ENCODE measurements around the gene PLTP. TPM values are rescaled to one million over a fixed set of nuclear protein-coding genes. Genes with fewer than 3 reads are reported as not detected.
A peak's percentile ranks its signal among the peaks of the same experiment; 100 is the strongest.

The PLTP gene
- total and polyA plus RNA-seq, 2 of the 13 experiments (the other 11 are each of a cell fraction or from before 2014, with no cell fraction given), result 16.9 to 28.6 TPM

DNA sequence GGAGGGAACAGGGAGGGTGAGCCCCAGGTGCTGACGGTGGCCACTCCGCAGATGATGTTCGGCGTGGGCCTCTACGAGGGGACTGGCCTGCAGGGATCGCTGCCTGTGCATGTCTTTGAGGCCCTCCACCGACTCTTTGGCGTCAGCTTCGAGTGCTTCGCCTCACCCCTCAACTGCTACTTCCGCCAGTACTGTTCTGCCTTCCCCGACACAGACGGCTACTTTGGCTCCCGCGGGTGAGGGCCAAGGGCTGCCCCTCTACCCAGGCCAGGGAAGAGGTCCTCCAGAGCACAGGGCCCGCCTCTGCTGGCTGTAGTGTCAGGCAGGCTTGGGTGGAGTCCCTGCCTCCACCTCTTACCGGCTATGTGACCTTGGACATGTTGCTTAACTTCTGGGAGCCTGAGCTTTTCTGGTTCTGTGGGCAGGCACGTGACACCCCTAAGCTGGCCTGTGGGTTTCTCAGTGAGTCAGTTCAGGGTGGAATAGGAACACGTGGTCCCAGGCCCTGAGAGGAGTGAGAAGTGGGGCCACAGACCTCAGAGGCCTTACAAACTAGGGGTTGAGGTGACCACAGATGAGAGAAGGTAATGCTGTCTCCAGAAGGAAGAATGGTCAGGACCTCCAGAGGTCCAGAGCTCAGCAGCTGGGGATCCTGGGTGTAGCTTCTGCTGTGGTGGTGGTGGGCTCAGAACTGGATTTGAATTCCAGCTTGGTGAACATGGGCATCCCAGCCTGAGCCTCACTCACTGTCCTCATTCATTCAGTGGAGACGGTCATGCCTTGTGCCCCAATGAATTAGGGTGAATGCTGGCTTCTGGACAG is 34.4 kb upstream of the PLTP start (continued):
- TF ChIP-seq, protein P1, sequence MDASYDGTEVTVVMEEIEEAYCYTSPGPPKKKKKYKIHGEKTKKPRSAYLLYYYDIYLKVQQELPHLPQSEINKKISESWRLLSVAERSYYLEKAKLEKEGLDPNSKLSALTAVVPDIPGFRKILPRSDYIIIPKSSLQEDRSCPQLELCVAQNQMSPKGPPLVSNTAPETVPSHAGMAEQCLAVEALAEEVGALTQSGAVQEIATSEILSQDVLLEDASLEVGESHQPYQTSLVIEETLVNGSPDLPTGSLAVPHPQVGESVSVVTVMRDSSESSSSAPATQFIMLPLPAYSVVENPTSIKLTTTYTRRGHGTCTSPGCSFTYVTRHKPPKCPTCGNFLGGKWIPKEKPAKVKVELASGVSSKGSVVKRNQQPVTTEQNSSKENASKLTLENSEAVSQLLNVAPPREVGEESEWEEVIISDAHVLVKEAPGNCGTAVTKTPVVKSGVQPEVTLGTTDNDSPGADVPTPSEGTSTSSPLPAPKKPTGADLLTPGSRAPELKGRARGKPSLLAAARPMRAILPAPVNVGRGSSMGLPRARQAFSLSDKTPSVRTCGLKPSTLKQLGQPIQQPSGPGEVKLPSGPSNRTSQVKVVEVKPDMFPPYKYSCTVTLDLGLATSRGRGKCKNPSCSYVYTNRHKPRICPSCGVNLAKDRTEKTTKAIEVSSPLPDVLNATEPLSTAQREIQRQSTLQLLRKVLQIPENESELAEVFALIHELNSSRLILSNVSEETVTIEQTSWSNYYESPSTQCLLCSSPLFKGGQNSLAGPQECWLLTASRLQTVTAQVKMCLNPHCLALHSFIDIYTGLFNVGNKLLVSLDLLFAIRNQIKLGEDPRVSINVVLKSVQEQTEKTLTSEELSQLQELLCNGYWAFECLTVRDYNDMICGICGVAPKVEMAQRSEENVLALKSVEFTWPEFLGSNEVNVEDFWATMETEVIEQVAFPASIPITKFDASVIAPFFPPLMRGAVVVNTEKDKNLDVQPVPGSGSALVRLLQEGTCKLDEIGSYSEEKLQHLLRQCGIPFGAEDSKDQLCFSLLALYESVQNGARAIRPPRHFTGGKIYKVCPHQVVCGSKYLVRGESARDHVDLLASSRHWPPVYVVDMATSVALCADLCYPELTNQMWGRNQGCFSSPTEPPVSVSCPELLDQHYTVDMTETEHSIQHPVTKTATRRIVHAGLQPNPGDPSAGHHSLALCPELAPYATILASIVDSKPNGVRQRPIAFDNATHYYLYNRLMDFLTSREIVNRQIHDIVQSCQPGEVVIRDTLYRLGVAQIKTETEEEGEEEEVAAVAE (CRISPR knock-in tag; IDR thresholded peaks at IDR 0.05; ENCODE audit: borderline replicate concordance), result peak; percentile 95
- TF ChIP-seq SIN3B (IDR thresholded peaks at IDR 0.05; ENCODE audit: low read length), result 0 out of 2 replicates have a peak, but pooled peaks have one; percentile 51
- TF ChIP-seq MLLT10 (CRISPR knock-in tag; IDR thresholded peaks at IDR 0.05), result no peak
- peak; percentile 83; the same call in 1 of the 2 replicates for TF ChIP-seq ZNF792 (CRISPR knock-in tag; IDR thresholded peaks at IDR 0.05)
- peak; percentile 92; the same call in 1 of the 2 replicates for TF ChIP-seq ERF (CRISPR knock-in tag; IDR thresholded peaks at IDR 0.05)
- TF ChIP-seq ZFP37 (CRISPR knock-in tag; IDR thresholded peaks at IDR 0.05; ENCODE audit: borderline replicate concordance), result peak; percentile 96; the same call in 1 of the 2 replicates
- no peak for TF ChIP-seq ELF4 (CRISPR knock-in tag; IDR thresholded peaks at IDR 0.05; ENCODE audit: borderline replicate concordance)
- TF ChIP-seq ZNF101 (CRISPR knock-in tag; IDR thresholded peaks at IDR 0.05; ENCODE audit: borderline replicate concordance, low read depth), result no peak
- no peak for TF ChIP-seq RFXANK (CRISPR knock-in tag; IDR thresholded peaks at IDR 0.05)
- TF ChIP-seq KLF12 (CRISPR knock-in tag; IDR thresholded peaks at IDR 0.05; ENCODE audit: borderline replicate concordance), result peak; percentile 95
- TF ChIP-seq, protein P2, sequence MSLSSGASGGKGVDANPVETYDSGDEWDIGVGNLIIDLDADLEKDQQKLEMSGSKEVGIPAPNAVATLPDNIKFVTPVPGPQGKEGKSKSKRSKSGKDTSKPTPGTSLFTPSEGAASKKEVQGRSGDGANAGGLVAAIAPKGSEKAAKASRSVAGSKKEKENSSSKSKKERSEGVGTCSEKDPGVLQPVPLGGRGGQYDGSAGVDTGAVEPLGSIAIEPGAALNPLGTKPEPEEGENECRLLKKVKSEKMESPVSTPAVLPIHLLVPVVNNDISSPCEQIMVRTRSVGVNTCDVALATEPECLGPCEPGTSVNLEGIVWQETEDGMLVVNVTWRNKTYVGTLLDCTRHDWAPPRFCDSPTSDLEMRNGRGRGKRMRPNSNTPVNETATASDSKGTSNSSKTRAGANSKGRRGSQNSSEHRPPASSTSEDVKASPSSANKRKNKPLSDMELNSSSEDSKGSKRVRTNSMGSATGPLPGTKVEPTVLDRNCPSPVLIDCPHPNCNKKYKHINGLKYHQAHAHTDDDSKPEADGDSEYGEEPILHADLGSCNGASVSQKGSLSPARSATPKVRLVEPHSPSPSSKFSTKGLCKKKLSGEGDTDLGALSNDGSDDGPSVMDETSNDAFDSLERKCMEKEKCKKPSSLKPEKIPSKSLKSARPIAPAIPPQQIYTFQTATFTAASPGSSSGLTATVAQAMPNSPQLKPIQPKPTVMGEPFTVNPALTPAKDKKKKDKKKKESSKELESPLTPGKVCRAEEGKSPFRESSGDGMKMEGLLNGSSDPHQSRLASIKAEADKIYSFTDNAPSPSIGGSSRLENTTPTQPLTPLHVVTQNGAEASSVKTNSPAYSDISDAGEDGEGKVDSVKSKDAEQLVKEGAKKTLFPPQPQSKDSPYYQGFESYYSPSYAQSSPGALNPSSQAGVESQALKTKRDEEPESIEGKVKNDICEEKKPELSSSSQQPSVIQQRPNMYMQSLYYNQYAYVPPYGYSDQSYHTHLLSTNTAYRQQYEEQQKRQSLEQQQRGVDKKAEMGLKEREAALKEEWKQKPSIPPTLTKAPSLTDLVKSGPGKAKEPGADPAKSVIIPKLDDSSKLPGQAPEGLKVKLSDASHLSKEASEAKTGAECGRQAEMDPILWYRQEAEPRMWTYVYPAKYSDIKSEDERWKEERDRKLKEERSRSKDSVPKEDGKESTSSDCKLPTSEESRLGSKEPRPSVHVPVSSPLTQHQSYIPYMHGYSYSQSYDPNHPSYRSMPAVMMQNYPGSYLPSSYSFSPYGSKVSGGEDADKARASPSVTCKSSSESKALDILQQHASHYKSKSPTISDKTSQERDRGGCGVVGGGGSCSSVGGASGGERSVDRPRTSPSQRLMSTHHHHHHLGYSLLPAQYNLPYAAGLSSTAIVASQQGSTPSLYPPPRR (CRISPR knock-in tag; IDR thresholded peaks at IDR 0.05; ENCODE audit: borderline replicate concordance), result peak; percentile 85; the same call in 1 of the 2 replicates
- TF ChIP-seq, protein P3, sequence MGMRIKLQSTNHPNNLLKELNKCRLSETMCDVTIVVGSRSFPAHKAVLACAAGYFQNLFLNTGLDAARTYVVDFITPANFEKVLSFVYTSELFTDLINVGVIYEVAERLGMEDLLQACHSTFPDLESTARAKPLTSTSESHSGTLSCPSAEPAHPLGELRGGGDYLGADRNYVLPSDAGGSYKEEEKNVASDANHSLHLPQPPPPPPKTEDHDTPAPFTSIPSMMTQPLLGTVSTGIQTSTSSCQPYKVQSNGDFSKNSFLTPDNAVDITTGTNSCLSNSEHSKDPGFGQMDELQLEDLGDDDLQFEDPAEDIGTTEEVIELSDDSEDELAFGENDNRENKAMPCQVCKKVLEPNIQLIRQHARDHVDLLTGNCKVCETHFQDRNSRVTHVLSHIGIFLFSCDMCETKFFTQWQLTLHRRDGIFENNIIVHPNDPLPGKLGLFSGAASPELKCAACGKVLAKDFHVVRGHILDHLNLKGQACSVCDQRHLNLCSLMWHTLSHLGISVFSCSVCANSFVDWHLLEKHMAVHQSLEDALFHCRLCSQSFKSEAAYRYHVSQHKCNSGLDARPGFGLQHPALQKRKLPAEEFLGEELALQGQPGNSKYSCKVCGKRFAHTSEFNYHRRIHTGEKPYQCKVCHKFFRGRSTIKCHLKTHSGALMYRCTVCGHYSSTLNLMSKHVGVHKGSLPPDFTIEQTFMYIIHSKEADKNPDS (CRISPR knock-in tag; IDR thresholded peaks at IDR 0.05), result no peak
- TF ChIP-seq MYNN (CRISPR knock-in tag; IDR thresholded peaks at IDR 0.05; ENCODE audit: low read depth), result peak; percentile 93; the same call in 1 of the 2 replicates
- TF ChIP-seq ZSCAN31 (CRISPR knock-in tag; IDR thresholded peaks at IDR 0.05; ENCODE audit: low read depth), result no peak
- TF ChIP-seq TFDP1 (CRISPR knock-in tag; IDR thresholded peaks at IDR 0.05; ENCODE audit: borderline replicate concordance), result peak; percentile 91
- TF ChIP-seq ZNF317 (CRISPR knock-in tag; IDR thresholded peaks at IDR 0.05), result peak; percentile 80; the same call in 1 of the 2 replicates

Measured in HepG2 (cell line).